Mucosa of descending colon (tissue), 3 donors: Measurements from ENCODE around the gene BARHL1. TPM values are rescaled to one million over a fixed set of nuclear protein-coding genes. Genes with fewer than 3 reads are reported as not detected.

Source experiments
- ATAC-seq: fragments of 200-7000 bp; cut with Tn5 transposase; one replicate; pipeline ENCODE4 v1.9.1; 2020; ENCODE audit warnings: mild to moderate bottlenecking, moderate library complexity
- DNase-seq, 3 donors: peaks; one replicate each; pipeline ENCODE4 v3.0.0-alpha.2; 2020
- H3K36me3 ChIP-seq: fragments of 200-600 bp; one replicate; pipeline ENCODE4 v1.8.0; 2021; ENCODE audit warnings: low read depth, mild to moderate bottlenecking
- H3K4me1 ChIP-seq: fragments of 200-600 bp; one replicate; pipeline ENCODE4 v1.8.0; 2021; ENCODE audit warnings: low read depth, mild to moderate bottlenecking
- H3K4me3 ChIP-seq: fragments of 200-600 bp; one replicate; pipeline ENCODE4 v1.8.0; 2021; ENCODE audit warnings: mild to moderate bottlenecking
- H3K9me3 ChIP-seq: fragments of 200-600 bp; one replicate; pipeline ENCODE4 v1.8.0; 2021; ENCODE audit warnings: mild to moderate bottlenecking
- intact Hi-C, 2 donors: fragments of 100-400 bp; cut with DNase I in 1 of 2; cut with micrococcal nuclease in 1 of 2; formaldehyde crosslinking; loops; one replicate each; pipeline versions ENCODE4 v1.11.0 to v1.11.1; 2022; cut with DNase I, micrococcal nuclease
- total RNA-seq, 3 donors: library from RNA; stranded (reverse); fragmentation: NEBNext Ultra II Directional in 2 of 3; extraction: Animal tissue kit (Norgen Biotek cat#: 25700) in 2 of 3; gene quantifications; one replicate each; pipeline versions ENCODE4 v1.2.1 to v1.2.4, GENCODE V29; 2021 to 2023
- TF ChIP-seq, protein P1 (sequence below): fragments of 200-600 bp; IDR thresholded peaks from one replicate; pipeline ENCODE4 v1.8.0; 2022; ENCODE audit warnings: antibody characterized with exemption, mild to moderate bottlenecking
- donor health status: DM: no; HTN: no; CAD: no; lungs with moderate emphysema.
- donor health status: DM: no; HTN: no; CAD: no.
- donor health status: DM: no; HTN: yes; CAD: no.

The BARHL1 gene
- total RNA-seq, 3 donors from 2014 or later: not detected

DNA sequence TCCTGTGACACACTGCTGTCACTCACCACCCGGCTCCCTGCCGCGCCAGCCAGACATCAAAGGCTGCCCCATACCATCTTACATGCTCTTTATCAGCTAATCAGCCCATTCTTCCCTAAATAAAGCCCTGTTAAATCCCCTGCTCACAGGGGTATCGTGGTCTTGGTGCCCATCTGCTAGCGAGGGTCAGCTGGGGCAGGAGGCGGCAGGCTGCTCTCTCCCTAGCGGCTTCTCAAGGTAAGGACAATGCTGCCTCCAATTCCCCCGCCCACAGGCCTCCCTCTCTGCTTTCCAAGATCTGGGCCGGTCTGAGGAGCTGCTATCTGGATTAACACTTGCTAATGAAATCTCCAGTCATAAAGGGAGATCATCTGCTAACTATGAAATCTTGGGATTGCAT is 26.8 kb downstream of the BARHL1 start:
- H3K4me3 ChIP-seq: no peak overlapping the region
- intact Hi-C loops: no loop called here
- H3K9me3 ChIP-seq: no peaks in the 10 kb centered on the region
- H3K4me1 ChIP-seq: no peaks in the 10 kb centered on the region
- no peak for ATAC-seq
- no peaks in the 10 kb centered on the region for H3K36me3 ChIP-seq
- no peak for DNase-seq
- TF ChIP-seq, protein P1, sequence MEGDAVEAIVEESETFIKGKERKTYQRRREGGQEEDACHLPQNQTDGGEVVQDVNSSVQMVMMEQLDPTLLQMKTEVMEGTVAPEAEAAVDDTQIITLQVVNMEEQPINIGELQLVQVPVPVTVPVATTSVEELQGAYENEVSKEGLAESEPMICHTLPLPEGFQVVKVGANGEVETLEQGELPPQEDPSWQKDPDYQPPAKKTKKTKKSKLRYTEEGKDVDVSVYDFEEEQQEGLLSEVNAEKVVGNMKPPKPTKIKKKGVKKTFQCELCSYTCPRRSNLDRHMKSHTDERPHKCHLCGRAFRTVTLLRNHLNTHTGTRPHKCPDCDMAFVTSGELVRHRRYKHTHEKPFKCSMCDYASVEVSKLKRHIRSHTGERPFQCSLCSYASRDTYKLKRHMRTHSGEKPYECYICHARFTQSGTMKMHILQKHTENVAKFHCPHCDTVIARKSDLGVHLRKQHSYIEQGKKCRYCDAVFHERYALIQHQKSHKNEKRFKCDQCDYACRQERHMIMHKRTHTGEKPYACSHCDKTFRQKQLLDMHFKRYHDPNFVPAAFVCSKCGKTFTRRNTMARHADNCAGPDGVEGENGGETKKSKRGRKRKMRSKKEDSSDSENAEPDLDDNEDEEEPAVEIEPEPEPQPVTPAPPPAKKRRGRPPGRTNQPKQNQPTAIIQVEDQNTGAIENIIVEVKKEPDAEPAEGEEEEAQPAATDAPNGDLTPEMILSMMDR: no peak

DNA sequence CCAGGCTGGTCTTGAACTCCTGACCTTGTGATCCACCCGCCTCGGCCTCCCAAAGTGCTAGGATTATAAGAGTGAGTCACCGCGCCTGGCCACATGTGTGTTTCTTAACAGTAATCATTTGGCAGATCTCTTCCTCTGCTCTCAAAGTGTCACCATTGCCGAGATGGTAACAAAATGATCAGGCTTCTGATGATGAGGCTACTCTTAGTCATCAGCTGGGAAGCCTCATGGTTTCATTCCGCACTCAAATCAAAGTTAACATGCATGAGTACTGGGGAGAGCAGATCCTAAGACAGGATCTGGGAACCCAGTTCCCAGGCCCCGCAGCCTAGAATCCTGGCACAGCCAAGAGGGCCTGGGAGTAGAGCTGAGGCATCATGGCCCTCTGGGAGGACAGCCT is 27.4 kb downstream of the BARHL1 start:
- DNase-seq (no peak), ATAC-seq (no peak)
- no peaks in the 10 kb centered on the region for H3K36me3 ChIP-seq
- H3K9me3 ChIP-seq: no peaks in the 10 kb centered on the region
- TF ChIP-seq, protein P1: no peak
- intact Hi-C loops: no loop called here
- H3K4me3 ChIP-seq: no peak overlapping the region
- no peaks in the 10 kb centered on the region for H3K4me1 ChIP-seq

DNA sequence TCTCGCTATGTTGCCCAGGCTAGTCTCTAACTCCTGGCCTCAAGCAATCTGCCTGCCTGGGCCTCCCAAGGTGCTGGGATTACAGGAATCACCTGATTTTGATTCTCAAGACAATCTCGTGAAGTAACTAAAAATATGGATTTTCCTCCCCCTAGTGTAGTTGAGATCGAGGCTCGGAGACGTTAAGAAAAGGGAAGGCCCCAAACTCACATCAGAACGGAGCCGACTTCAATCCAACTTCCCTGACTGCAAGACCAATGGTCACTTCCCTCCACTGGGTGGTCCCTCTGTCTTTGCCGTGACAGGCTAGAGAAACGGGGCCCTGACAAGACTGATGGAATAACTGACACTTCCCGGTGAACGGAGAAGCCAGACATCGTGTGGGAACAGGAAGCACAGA is 28.3 kb downstream of the BARHL1 start:
- H3K9me3 ChIP-seq: no peaks in the 10 kb centered on the region
- TF ChIP-seq, protein P1: no peak
- intact Hi-C loops: no loop called here
- H3K36me3 ChIP-seq: no peaks in the 10 kb centered on the region
- ATAC-seq (no peak), DNase-seq (no peak)
- H3K4me3 ChIP-seq: no peak overlapping the region
- H3K4me1 ChIP-seq: no peaks in the 10 kb centered on the region

DNA sequence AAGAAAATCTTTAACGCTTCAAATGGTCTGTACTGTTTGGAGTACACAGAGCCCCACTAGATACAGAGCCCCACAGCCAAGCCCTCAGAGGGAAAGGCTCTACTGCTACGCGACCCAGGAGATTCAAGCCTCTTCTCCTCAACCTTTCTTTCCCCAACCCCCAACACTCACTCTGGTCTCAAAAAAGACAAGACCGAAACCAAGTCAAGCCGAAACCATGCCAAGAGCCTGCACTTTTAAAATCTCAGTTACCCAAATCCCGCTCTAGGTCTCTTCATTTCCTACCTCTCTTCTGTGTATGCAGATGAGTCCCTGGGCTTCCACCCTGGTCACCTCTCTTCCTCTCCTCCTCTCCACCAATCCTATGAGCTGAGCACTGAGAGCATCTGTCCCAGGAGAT is 31.9 kb downstream of the BARHL1 start:
- H3K4me1 ChIP-seq: no peaks in the 10 kb centered on the region
- H3K36me3 ChIP-seq: no peaks in the 10 kb centered on the region
- TF ChIP-seq, protein P1: no peak
- intact Hi-C loops: no loop called here
- no peak for ATAC-seq
- no peaks in the 10 kb centered on the region for H3K9me3 ChIP-seq
- no peak overlapping the region for H3K4me3 ChIP-seq
- DNase-seq: no peak

DNA sequence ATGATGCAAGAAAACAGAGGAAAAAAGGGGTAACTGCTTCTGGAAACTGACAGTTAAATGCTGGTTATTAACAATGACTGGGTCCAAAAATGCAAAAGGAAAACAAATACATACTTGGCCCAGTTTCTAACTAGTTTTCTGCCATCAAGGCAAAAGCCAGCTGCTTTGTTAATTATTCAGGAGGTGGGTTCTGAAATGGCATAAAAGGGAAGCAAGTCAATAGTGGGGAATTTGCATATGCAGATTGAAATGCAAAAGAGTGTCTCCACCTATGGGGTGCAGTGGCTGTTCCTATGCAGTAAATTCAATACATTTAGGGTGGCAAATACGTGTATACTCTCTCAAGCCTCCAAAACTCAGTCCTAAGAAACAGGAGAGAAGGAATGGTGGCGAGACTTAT is 33.4 kb downstream of the BARHL1 start:
- DNase-seq: no peak
- H3K9me3 ChIP-seq: no peaks in the 10 kb centered on the region
- intact Hi-C loops: no loop called here
- no peaks in the 10 kb centered on the region for H3K36me3 ChIP-seq
- no peaks in the 10 kb centered on the region for H3K4me1 ChIP-seq
- TF ChIP-seq, protein P1: no peak
- no peak for ATAC-seq
- H3K4me3 ChIP-seq: no peak overlapping the region

DNA sequence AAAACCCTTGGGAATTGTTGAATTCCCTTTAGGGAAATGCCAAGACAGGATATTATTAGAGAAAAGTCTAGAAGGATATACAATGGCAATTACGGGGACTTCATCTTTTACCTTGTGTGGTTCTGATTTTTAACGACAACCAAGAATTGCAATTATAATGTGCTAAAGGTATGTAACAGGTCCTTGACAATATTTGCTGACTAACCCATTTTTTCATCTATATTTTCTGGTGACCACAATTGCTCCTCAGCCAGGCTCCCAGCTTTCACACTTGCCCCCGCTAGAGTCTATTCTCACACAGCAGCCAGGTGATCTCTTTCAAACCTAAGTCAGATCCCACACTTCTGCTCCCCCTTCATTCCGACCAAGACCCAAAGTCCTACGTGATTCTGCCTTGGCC is 34.3 kb downstream of the BARHL1 start:
- no peak for ATAC-seq
- Histone ChIP-seq H3K4me3 (no peak overlapping the region), H3K9me3 (no peaks in the 10 kb centered on the region), H3K4me1 (no peaks in the 10 kb centered on the region), H3K36me3 (no peaks in the 10 kb centered on the region)
- TF ChIP-seq, protein P1: no peak
- intact Hi-C loops: no loop called here
- no peak for DNase-seq
